HepG2 (cell line): Measurements from ENCODE around the gene MRPL38. TPM values are rescaled to one million over a fixed set of nuclear protein-coding genes. Genes with fewer than 3 reads are reported as not detected.

ENCODE experiments used
- CCDC6 ChIP-seq: sonication (generic); formaldehyde crosslinking; IDR thresholded peaks from 2 replicates; pipeline ENCODE4 v1.8.1; 2022; ENCODE audit warnings: mild to moderate bottlenecking, missing genetic modification reagents, moderate library complexity
- CENPBD1 ChIP-seq: sonication (generic); formaldehyde crosslinking; IDR thresholded peaks from 2 replicates; pipeline ENCODE4 v1.8.0; 2022; ENCODE audit warnings: missing genetic modification reagents, low read depth, mild to moderate bottlenecking, borderline replicate concordance
- CTCF ChIP-seq: sonication (generic); formaldehyde crosslinking; IDR thresholded peaks from 2 replicates; pipeline ENCODE4 v1.5.0; 2020; ENCODE audit warnings: mild to moderate bottlenecking, missing genetic modification reagents, moderate library complexity
- E2F2 ChIP-seq: sonication (generic); formaldehyde crosslinking; IDR thresholded peaks from 2 replicates; pipeline ENCODE4 v1.4.0; 2020; ENCODE audit warnings: missing genetic modification reagents, borderline replicate concordance
- FOXO4 ChIP-seq: sonication (generic); formaldehyde crosslinking; conservative IDR thresholded peaks from 2 replicates; pipeline ENCODE4 v1.8.1; 2023; ENCODE audit warnings: missing genetic modification reagents
- HNRNPH1 ChIP-seq: fragments of 200-400 bp; formaldehyde crosslinking; optimal IDR thresholded peaks from 2 replicates; pipeline ENCODE3; 2017; ENCODE audit warnings: mild to moderate bottlenecking, low read depth, low read length
- KAT7 ChIP-seq: IDR thresholded peaks from 2 replicates; pipeline ENCODE4 v1.6.1; 2018; ENCODE audit warnings: borderline replicate concordance, missing compliant biosample characterization
- NCOA5 ChIP-seq: sonication (generic); formaldehyde crosslinking; IDR thresholded peaks from 2 replicates; pipeline ENCODE4 v1.4.0; 2020; ENCODE audit warnings: missing genetic modification reagents
- NFIB ChIP-seq: sonication (generic); formaldehyde crosslinking; IDR thresholded peaks from 2 replicates; pipeline ENCODE4 v1.9.0; 2021; ENCODE audit warnings: missing genetic modification reagents, mild to moderate bottlenecking, borderline replicate concordance
- PHF21A ChIP-seq: sonication (generic); formaldehyde crosslinking; IDR thresholded peaks from 2 replicates; pipeline ENCODE4 v1.5.0; 2020; ENCODE audit warnings: mild to moderate bottlenecking, missing genetic modification reagents
- SALL2 ChIP-seq: sonication (generic); formaldehyde crosslinking; IDR thresholded peaks from 2 replicates; pipeline ENCODE4 v1.8.1; 2023; ENCODE audit warnings: mild to moderate bottlenecking, missing genetic modification reagents, inconsistent platforms
- SNRNP70 ChIP-seq: fragments of 200-400 bp; formaldehyde crosslinking; IDR thresholded peaks from 2 replicates; pipeline ENCODE4 v1.6.1; 2017; ENCODE audit warnings: mild to moderate bottlenecking, low read depth, low read length, moderate library complexity
- SOX5 ChIP-seq: IDR thresholded peaks from 2 replicates; pipeline ENCODE4 v1.6.1; 2016; ENCODE audit warnings: borderline replicate concordance
- USF2 ChIP-seq, 2 experiments: sonication (generic) in 1 of 2; formaldehyde crosslinking in 1 of 2; IDR thresholded peaks; 2 replicates each; pipeline versions ENCODE4 v1.5.1 to v1.6.1; 2011 to 2020; ENCODE audit warnings: borderline replicate concordance in 1 of 2, low read depth in 1 of 2, low read length in 1 of 2, mild to moderate bottlenecking in 1 of 2, missing genetic modification reagents in 1 of 2, moderate library complexity in 1 of 2
- ZNF549 ChIP-seq: sonication (generic); formaldehyde crosslinking; IDR thresholded peaks from 2 replicates; pipeline ENCODE4 v1.5.0; 2020; ENCODE audit warnings: missing genetic modification reagents
- ZNF678 ChIP-seq: sonication (generic); formaldehyde crosslinking; IDR thresholded peaks from 2 replicates; pipeline ENCODE4 v1.4.0; 2020; ENCODE audit warnings: mild to moderate bottlenecking, missing genetic modification reagents
- ZNF766 ChIP-seq: sonication (generic); formaldehyde crosslinking; IDR thresholded peaks from 2 replicates; pipeline ENCODE4 v1.5.0; 2020; ENCODE audit warnings: missing genetic modification reagents, borderline replicate concordance
- ZNF777 ChIP-seq: sonication (generic); formaldehyde crosslinking; IDR thresholded peaks from 2 replicates; pipeline ENCODE4 v1.4.0; 2020; ENCODE audit warnings: missing genetic modification reagents
- ZUFSP ChIP-seq: sonication (generic); formaldehyde crosslinking; IDR thresholded peaks from 2 replicates; pipeline ENCODE4 v1.9.0; 2021; ENCODE audit warnings: missing genetic modification reagents, mild to moderate bottlenecking, borderline replicate concordance
- polyA plus RNA-seq, 8 experiments: library from polyadenylated mRNA; depleted of rRNA in 3 of 8; stranded (reverse) in 7 of 8; unstranded in 1 of 8; fragments of >200 nt; fragmentation: Illumina TruSeq in 4 of 8; extraction: Trizol in 4 of 8; gene quantifications; 2 replicates each; pipeline versions ENCODE4 v1.2.1 to v1.2.3, GENCODE V29; 2011 to 2016; ENCODE audit warnings: low read depth in 4 of 8, missing spikeins in 1 of 8, mixed read lengths in 1 of 8; ENCODE audit not compliant: insufficient read depth in 1 of 8
- total RNA-seq, 5 experiments: library from RNA; depleted of rRNA; stranded (reverse); fragments of >200 nt; fragmentation: Illumina TruSeq; extraction: Trizol; gene quantifications; 2 replicates each; pipeline ENCODE4 v1.2.3, GENCODE V29; 2016; ENCODE audit warnings: low read depth in 1 of 5

The MRPL38 gene
- total and polyA plus RNA-seq, 2 of the 13 experiments (the other 11 are each of a cell fraction or from before 2014, with no cell fraction given), result 83.7 to 125 TPM

- TF ChIP-seq USF2 (IDR thresholded peaks at IDR 0.05; ENCODE audit: low read depth, low read length) (no peak), USF2 (CRISPR knock-in tag; IDR thresholded peaks at IDR 0.05; ENCODE audit: borderline replicate concordance) (no peak), PHF21A (CRISPR knock-in tag) (peak; percentile 46; the same call in 1 of the 2 replicates), ZNF766 (CRISPR knock-in tag) (no peak), CTCF (CRISPR knock-in tag) (no peak; the same call in none of the 2 replicates), ZNF777 (peak; percentile 98), E2F2 (peak; percentile 91; the same call in 1 of the 2 replicates), NFIB (no peak), ZNF678 (peak; percentile 90), CCDC6 (CRISPR knock-in tag) (peak; percentile 42), ZNF549 (CRISPR knock-in tag) (no peak), SOX5 (CRISPR knock-in tag) (0 out of 2 replicates have a peak, but pooled peaks have one; percentile 7), SALL2 (CRISPR knock-in tag) (no peak), NCOA5 (CRISPR knock-in tag) (no peak), ZUFSP (CRISPR knock-in tag) (no peak), KAT7 (no peak; the same call in 1 of the 2 replicates), HNRNPH1 (no peak), SNRNP70 (no peak), CENPBD1 (CRISPR knock-in tag) (no peak), FOXO4 (CRISPR knock-in tag) (peak; percentile 82; the same call in 1 of the 2 replicates)
These were observed 26.3 kb downstream of the MRPL38 start, which contains the start of gene TRIM47 (continued) for GRCh38 chr17:75878174-75878998.
